SK-N-SH treated with all-trans-retinoic acid at 6 μM for 48 hours (cell line): ENCODE data around the gene SPDL1.

Experiments used
- BACH2 ChIP-seq: fragments of 250-450 bp; sonication (Bioruptor Pico); IDR thresholded peaks from 2 replicates; pipeline ENCODE4 v1.9.0; 2021; ENCODE audit warnings: mild to moderate bottlenecking, borderline replicate concordance
- ESRRG ChIP-seq: fragments of 250-450 bp; sonication (Bioruptor Pico); IDR thresholded peaks from 2 replicates; pipeline ENCODE4 v1.6.1; 2021; ENCODE audit warnings: mild to moderate bottlenecking
- GLIS3 ChIP-seq: fragments of 250-450 bp; sonication (Bioruptor Pico); IDR thresholded peaks from 2 replicates; pipeline ENCODE4 v1.5.0; 2020; ENCODE audit warnings: mild to moderate bottlenecking, moderate library complexity
- OSR1 ChIP-seq: fragments of 250-450 bp; sonication (Bioruptor Pico); IDR thresholded peaks from 2 replicates; pipeline ENCODE4 v1.8.0; 2022; ENCODE audit warnings: moderate library complexity, mild to moderate bottlenecking, inconsistent platforms
- TOX ChIP-seq: fragments of 250-450 bp; sonication (Bioruptor Pico); IDR thresholded peaks from 2 replicates; pipeline ENCODE4 v1.8.0; 2021; ENCODE audit warnings: mild to moderate bottlenecking, moderate library complexity, borderline replicate concordance
- ZC3H10 ChIP-seq: fragments of 250-450 bp; sonication (Bioruptor Pico); IDR thresholded peaks from 2 replicates; pipeline ENCODE4 v1.5.1; 2021; ENCODE audit warnings: mild to moderate bottlenecking, moderate library complexity
- ZFP3 ChIP-seq: fragments of 250-450 bp; sonication (Bioruptor Pico); IDR thresholded peaks from 2 replicates; pipeline ENCODE4 v1.5.0; 2020; ENCODE audit warnings: mild to moderate bottlenecking, moderate library complexity
- ZNF565 ChIP-seq: fragments of 450-650 bp; formaldehyde crosslinking; conservative IDR thresholded peaks from 2 replicates; pipeline ENCODE4 v1.5.0; 2020; ENCODE audit warnings: low read depth, mild to moderate bottlenecking, moderate library complexity
- ZNF8 ChIP-seq: fragments of 450-650 bp; formaldehyde crosslinking; IDR thresholded peaks from 2 replicates; pipeline ENCODE4 v1.5.0; 2020; ENCODE audit warnings: mild to moderate bottlenecking, moderate library complexity
- TF ChIP-seq, protein P1 (sequence below): fragments of 250-450 bp; sonication (Bioruptor Pico); IDR thresholded peaks from 2 replicates; pipeline ENCODE4 v1.5.0; 2020; ENCODE audit warnings: mild to moderate bottlenecking, moderate library complexity
- TF ChIP-seq, protein P2 (sequence below): fragments of 250-450 bp; sonication (Bioruptor Pico); IDR thresholded peaks from 2 replicates; pipeline ENCODE4 v1.8.0; 2020; ENCODE audit warnings: mild to moderate bottlenecking, moderate library complexity, borderline replicate concordance

DNA sequence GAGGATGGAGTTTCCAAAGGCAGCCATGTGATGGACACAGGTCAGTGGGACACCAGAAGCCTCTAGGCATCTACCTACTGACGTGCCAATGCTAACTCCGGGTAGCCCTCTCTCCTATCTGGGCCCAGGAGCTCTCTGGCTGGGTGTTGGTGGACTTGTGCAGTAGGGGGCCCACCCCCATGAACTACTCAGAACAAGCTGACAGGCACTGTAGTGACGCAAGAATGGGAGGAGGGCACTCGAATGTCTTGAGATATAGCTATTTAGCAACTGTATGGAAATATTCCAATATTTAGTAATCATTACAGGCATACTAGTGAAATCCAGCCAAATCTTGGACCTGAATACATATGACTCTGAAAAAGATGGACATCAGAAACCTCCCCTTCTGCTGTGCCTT lies 47.8 kb downstream of the SPDL1 start:
- no peak for TF ChIP-seq BACH2 (CRISPR knock-in tag)
- TF ChIP-seq ZNF8: no peak
- no peak for TF ChIP-seq TOX (CRISPR knock-in tag)
- no peak for TF ChIP-seq OSR1 (CRISPR knock-in tag)
- TF ChIP-seq ZNF565 (CRISPR knock-in tag): no peak
- TF ChIP-seq ZFP3 (CRISPR knock-in tag): no peak
- no peak for TF ChIP-seq ESRRG (CRISPR knock-in tag)
- TF ChIP-seq, protein P1, sequence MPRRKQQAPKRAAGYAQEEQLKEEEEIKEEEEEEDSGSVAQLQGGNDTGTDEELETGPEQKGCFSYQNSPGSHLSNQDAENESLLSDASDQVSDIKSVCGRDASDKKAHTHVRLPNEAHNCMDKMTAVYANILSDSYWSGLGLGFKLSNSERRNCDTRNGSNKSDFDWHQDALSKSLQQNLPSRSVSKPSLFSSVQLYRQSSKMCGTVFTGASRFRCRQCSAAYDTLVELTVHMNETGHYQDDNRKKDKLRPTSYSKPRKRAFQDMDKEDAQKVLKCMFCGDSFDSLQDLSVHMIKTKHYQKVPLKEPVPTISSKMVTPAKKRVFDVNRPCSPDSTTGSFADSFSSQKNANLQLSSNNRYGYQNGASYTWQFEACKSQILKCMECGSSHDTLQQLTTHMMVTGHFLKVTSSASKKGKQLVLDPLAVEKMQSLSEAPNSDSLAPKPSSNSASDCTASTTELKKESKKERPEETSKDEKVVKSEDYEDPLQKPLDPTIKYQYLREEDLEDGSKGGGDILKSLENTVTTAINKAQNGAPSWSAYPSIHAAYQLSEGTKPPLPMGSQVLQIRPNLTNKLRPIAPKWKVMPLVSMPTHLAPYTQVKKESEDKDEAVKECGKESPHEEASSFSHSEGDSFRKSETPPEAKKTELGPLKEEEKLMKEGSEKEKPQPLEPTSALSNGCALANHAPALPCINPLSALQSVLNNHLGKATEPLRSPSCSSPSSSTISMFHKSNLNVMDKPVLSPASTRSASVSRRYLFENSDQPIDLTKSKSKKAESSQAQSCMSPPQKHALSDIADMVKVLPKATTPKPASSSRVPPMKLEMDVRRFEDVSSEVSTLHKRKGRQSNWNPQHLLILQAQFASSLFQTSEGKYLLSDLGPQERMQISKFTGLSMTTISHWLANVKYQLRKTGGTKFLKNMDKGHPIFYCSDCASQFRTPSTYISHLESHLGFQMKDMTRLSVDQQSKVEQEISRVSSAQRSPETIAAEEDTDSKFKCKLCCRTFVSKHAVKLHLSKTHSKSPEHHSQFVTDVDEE (CRISPR knock-in tag): no peak
- TF ChIP-seq, protein P2, sequence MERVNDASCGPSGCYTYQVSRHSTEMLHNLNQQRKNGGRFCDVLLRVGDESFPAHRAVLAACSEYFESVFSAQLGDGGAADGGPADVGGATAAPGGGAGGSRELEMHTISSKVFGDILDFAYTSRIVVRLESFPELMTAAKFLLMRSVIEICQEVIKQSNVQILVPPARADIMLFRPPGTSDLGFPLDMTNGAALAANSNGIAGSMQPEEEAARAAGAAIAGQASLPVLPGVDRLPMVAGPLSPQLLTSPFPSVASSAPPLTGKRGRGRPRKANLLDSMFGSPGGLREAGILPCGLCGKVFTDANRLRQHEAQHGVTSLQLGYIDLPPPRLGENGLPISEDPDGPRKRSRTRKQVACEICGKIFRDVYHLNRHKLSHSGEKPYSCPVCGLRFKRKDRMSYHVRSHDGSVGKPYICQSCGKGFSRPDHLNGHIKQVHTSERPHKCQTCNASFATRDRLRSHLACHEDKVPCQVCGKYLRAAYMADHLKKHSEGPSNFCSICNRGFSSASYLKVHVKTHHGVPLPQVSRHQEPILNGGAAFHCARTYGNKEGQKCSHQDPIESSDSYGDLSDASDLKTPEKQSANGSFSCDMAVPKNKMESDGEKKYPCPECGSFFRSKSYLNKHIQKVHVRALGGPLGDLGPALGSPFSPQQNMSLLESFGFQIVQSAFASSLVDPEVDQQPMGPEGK: no peak
- TF ChIP-seq GLIS3: no peak
- TF ChIP-seq ZC3H10 (CRISPR knock-in tag): no peak
